Stimulated activated CD8-positive, alpha-beta memory T cell treated with anti-CD3 and anti-CD28 coated beads, Interleukin-12 subunit alpha, Interleukin-12 subunit beta, amount 100 ng/mL, for 4 hours (primary cell): ENCODE results near the gene KCNQ1OT1.

ENCODE experiments used
- DNase-seq: peaks from one replicate; pipeline ENCODE4 v3.0.0-alpha.2; 2020; ENCODE audit warnings: low read depth

KCNQ1OT1 gene

GRCh38 chr11:2737226-2737590 lies 37.4 kb upstream of the KCNQ1OT1 start:
- no peak for DNase-seq

- no peak for DNase-seq
These were observed 36.9 kb upstream of the KCNQ1OT1 start for GRCh38 chr11:2736577-2737225.

GRCh38 chr11:2735053-2735589 lies 35.3 kb upstream of the KCNQ1OT1 start:
- no peak for DNase-seq

- DNase-seq = no peak
These were observed 34.6 kb upstream of the KCNQ1OT1 start for GRCh38 chr11:2734181-2735052.

- DNase-seq = no peak
These were observed 33.3 kb upstream of the KCNQ1OT1 start for GRCh38 chr11:2732940-2733628.

GRCh38 chr11:2732261-2732939 lies 32.6 kb upstream of the KCNQ1OT1 start:
- no peak for DNase-seq

- no peak for DNase-seq
These were observed 31.6 kb upstream of the KCNQ1OT1 start for GRCh38 chr11:2731130-2732125.

- no peak for DNase-seq
These were observed 30.7 kb upstream of the KCNQ1OT1 start for GRCh38 chr11:2730272-2731129.

- no peak for DNase-seq
These were observed 30.0 kb upstream of the KCNQ1OT1 start for GRCh38 chr11:2729841-2730240.

GRCh38 chr11:2728663-2729332 lies 29.0 kb upstream of the KCNQ1OT1 start:
- DNase-seq = no peak

GRCh38 chr11:2728128-2728662 lies 28.4 kb upstream of the KCNQ1OT1 start:
- DNase-seq = no peak

GRCh38 chr11:2726964-2727363 lies 27.2 kb upstream of the KCNQ1OT1 start:
- DNase-seq = no peak

GRCh38 chr11:2725368-2726300 lies 25.8 kb upstream of the KCNQ1OT1 start:
- DNase-seq = no peak

- no peak for DNase-seq
These were observed 25.0 kb upstream of the KCNQ1OT1 start for GRCh38 chr11:2724653-2725367.

- DNase-seq = no peak
These were observed 24.3 kb upstream of the KCNQ1OT1 start for GRCh38 chr11:2724104-2724503.

- DNase-seq = no peak
These were observed 23.2 kb upstream of the KCNQ1OT1 start for GRCh38 chr11:2722955-2723354.

- DNase-seq = no peak
These were observed 21.6 kb upstream of the KCNQ1OT1 start for GRCh38 chr11:2721210-2721916.
